RPMI7951 (cell line): ENCODE data around the gene GIMAP8. TPM values are rescaled to one million over a fixed set of nuclear protein-coding genes. Genes with fewer than 3 reads are reported as not detected.

Experiments
- DNase-seq: peaks from one replicate; pipeline ENCODE4 v3.0.0-alpha.2; 2012; ENCODE audit warnings: low read depth
- total RNA-seq: library from RNA; depleted of rRNA; stranded (reverse); fragments of >200 nt; shearing (Covaris generic); gene quantifications from 2 replicates; pipeline ENCODE4 v1.2.3, GENCODE V29; 2014; rRNA removed

The GIMAP8 gene
- 0.12 TPM in 1 of 2 replicates, not detected in the other for total RNA-seq

- DNase-seq: no peak
These were observed at the start of gene GIMAP8 for GRCh38 chr7:150450491-150451001. GIMAP8 (plus strand) TSS chr7:150450630; CDS start chr7:150466699, 16,069 bp downstream.

DNA sequence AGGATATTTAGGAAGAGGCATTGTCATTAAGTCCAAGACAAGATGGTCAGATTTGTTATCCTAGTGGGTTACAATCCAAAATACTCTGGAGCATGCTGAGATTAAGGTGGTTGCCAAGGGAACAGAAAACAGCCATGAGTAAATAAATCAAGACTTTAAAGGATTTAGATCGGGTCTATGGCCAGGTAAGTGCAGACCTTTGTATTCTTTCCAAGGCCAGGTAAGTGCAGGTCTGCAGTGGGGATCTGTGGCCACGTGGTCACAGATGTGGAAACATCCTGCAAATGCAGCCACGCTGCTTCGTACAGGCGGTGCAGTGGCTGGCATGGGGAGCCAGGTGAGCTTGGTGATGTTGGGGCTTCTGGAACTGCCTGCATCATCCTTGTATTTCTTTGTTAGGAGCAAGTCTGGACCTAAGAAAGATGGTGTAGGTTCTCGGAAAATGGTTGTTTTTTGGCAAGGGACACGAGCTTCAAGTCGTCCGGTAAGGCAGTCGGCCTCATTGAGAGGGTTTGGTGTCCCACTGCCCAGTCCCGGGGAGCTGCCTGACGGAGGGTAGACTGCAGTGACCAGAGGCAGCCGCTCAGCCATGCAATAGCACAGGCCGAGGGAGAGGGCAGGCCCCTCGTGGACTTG is 49.5 kb upstream of the GIMAP8 start:
- DNase-seq: no peak

DNA sequence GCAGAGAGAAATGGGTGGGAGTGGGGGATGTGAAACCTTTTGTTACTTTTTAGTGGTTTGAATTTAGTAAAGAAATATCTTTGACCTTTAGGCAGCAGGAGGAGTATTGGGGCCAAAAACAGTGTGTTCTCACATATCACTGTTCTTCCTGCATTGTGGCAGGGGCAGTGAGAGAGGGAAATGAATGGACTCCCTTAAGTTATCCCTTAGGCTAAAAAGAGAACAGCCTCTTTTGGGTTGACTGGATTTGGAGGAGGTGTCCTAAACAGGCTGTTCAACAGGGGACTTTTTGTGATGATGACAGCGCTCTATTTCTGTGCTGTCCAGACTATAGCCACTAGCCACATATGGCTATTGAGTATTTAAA is 49.0 kb upstream of the GIMAP8 start:
- DNase-seq: peak; percentile 34

DNA sequence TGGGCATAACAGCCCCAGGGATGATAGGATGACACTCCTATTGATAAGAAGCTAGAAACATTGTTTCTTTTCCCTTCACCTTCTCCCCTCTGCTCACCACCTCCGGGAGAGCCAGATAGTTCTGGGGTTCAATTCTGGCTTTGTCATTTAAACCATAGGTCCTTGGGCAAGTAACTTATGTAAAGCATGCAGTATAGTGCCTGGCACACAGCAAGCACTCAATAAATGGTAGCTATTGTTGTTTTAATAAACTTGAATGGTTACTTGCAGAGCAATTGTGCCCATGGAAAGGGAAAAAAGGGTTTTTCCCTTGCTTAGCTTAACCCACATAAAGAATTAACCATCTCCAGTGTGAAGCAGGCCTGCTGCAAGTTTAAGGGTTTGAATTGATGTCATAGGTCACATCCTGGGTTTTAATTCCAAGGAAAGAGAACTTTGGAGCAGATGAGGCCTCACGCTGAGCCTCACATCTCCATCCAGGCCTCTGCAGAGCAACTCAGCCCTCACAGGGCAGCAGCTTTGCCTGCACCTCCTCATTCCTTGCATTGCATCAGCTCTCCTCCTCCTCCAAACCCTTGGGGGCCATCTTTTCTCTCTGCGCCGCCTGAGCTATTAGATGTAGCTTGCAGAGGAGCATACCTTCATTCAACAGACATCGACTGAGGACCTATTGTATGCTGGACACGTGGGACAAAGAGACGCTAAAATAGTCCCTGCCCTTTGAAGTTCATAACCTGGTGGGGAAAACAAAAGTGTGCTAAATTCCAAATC is 48.4 kb upstream of the GIMAP8 start:
- DNase-seq: no peak

DNA sequence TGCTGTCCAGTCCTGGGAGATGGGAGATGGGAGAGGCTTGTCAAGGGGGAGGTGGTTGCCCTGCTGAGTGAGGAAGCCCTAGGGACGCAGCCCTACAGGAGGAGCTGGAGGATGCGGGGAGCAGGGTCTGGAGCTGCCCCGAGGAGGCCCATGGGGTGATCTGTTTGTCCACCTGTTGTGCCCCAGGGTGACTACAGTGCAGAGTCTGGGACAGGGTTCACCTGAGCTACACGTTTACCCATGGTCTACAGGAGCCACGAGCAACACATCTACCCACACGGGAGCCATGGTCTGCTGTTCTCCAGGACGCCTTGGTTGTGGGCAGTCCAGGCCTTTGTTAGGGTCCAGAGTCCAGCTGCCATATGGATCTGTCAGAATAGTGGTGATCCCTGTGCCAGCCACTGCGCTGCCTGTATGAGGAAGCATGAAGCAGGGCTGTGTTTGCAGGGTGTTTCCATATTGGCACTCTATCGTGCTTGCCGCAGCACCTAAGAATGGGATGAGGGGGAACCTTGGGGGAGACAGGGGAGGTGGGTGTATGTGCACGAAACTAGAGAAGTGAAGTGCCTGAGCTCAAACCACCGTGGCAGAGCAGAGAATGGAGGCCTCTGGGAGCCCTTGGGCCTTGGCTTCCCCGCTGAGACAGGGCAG is 47.6 kb upstream of the GIMAP8 start:
- DNase-seq: no peak

- DNase-seq: no peak
These were observed 46.9 kb upstream of the GIMAP8 start for GRCh38 chr7:150403376-150404171.

- no peak for DNase-seq
These were observed 46.1 kb upstream of the GIMAP8 start for GRCh38 chr7:150404172-150404804.

DNA sequence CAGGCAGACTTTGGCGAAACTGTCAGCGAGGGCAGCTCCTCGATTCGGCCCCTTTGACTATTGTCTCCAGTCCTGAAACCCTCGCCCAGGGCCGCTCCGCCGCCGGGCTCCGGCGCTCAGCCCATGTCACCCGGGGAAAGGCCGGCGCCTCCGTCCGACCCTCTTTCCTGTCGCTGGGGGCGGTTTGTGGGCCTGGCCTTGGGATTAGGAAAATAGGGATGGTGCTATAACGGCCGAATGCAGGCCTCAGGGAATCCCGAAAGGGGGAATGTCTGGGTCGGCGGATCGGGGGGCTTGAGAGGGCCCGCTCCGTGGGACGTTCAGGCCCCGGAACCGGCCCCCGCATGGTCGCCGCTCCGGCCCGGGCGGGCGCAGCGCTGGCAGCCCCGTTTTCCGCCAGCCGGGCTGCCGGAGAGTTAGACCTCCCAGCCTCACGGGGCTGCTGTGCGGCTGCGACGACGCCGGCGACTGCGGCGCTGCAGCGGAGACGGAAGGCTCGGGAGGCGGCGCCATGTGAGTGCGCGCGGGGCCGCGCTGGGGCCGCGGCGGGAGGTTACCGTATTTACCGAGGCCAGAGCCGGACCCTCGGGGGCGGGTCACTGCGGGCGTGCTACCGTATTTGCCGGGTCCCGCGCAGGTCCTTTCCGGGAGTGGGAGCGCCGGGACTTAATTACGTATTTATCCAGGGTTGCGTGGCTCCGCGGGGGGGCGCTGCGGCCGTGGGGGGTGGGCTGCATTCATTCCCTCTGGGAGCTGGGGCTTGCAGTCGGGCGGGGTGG is 45.4 kb upstream of the GIMAP8 start:
- peak; percentile 91 for DNase-seq

- no peak for DNase-seq
These were observed 44.7 kb upstream of the GIMAP8 start for GRCh38 chr7:150405584-150406311.

DNA sequence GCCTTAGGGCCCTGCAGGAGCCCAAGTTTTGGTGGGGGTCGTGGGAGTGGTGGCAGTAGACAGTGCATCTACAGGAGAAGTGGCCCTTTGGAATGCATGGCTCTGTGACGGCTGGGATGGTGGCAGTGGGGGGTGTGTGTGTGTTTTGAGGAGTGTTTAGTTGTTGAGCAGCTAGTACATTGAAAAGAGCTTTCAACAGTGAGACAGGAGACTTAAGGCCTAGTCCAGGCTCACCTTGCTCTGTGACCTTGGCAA is 44.2 kb upstream of the GIMAP8 start:
- no peak for DNase-seq

GRCh38 chr7:150406567-150407421 is 43.6 kb upstream of the GIMAP8 start:
- DNase-seq: peak; percentile 27

DNA sequence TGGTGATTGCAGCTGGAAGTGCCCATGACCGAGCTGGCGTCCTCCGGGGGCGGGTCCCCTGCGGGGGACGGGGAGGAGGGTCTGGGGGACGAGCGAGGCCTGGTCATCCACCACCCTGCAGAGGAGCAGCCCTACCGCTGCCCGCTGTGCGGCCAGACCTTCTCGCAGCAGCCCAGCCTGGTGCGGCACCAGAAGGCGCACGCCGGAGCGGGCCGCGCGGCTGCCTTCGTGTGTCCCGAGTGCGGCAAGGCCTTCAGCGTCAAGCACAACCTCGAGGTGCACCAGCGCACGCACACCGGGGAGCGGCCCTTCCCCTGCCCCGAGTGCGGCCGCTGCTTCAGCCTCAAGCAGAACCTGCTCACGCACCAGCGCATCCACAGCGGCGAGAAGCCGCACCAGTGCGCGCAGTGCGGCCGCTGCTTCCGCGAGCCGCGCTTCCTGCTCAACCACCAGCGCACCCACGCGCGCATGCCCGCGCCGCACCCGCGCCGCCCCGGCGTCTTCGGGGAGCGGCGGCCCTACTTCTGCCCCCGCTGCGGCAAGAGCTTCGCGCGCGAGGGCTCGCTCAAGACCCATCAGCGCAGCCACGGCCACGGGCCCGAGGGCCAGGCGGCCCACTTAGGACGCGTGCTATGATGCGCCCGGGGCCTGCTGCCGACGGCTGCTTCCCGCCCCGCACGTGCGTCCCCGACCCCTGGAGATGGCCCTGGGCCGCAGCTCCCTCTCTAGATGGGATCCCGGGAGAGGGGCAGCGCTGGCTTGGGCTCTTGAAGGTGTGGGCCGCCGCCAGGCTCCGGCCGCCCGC is 42.6 kb upstream of the GIMAP8 start:
- no peak for DNase-seq

- DNase-seq: no peak
These were observed 41.8 kb upstream of the GIMAP8 start for GRCh38 chr7:150408393-150409299.

DNA sequence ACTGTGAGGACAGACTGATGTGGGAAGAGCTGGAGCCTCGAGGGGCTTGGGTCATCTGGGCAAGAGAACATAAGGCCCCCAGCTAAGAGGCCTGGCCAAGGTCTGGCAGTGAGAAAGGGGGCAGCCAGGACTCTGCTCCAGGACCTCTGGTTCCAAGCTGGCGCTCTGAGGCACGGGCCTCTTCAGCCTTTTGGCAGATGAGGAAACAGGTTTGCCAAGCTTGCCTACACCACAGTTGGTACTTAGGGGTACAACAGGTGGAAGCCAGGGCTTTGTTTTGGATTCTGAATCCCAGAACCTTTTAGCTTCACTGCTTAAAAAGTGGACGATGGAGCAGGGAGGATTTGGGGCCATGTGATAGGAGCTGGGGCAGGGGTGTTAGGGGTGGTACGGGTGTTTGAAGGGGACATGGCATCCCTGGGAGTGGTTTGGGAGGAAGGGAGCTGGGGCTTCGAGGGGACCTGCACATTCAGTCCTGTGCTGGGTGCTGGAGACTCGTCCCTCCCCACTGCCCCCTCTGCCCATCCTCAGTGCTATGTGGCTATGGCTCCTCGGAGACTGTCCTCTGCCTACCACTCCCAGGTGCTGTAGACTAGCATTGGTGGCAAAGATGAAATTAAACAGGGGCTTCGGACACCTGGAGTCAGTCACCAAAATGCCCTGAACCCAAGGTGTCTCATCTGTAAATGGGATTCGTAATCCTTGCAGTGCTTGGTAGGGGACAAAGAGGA is 41.0 kb upstream of the GIMAP8 start:
- DNase-seq: no peak

GRCh38 chr7:150410131-150410530 is 40.3 kb upstream of the GIMAP8 start:
- DNase-seq: no peak

DNA sequence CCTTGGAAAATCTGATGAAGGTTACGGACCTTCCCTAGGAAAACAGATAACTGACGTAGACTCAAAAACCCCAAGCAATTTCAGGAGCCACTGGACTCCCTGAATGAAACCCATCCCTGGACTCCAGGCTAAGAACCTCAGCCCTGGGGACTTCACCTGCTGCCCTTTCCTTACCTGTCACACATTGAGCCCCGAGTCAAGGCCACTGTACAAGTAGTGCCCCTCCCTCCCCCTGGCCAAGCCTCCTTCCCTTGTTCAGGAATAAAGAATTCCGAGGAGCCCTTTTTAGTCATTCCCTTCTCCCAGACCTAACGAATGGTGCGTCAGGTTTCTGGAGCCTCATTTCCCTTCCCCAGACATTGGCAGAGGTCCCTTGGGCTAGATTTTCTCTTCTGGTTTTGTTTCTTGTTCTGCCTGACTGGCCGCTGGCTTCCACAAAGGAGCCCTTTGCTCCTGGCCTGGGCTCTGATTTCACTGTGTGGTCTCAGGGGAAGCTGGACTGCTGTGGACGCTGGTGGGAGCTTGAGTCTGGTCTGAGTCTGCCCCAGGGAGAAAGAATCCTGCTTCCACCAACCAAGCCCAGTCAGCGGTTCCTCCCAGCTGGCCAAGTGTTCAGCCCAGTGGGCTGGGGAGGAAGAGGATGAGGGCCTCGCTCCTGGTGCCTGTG is 39.6 kb upstream of the GIMAP8 start:
- DNase-seq: no peak
